Measurements from ENCODE around the gene DTNBP1.

DTNBP1 gene

GRCh38 chr6:15657290-15657689, 5.5 kb downstream of the DTNBP1 start:
- Histone ChIP-seq H3K4me1 (ENCODE audit: control insufficient read depth, low read length) (peaks cover 67% of the 10 kb centered on the region), H3K27ac (ENCODE audit: low read depth, low read length) (no peak overlapping the region), H3K4me3 (ENCODE audit: low read length) (peak overlapping the region; percentile 33; the same call in 1 of the 2 replicates), H3K27me3 (ENCODE audit: control insufficient read depth, low read length) (no peaks in the 10 kb centered on the region), H3K9me2 (replicated peaks; ENCODE audit: control insufficient read depth, low read length) (no peaks in the 10 kb centered on the region), H3F3A (ENCODE audit: control insufficient read depth, insufficient read depth) (no peaks in the 10 kb centered on the region), H3K36me3 (ENCODE audit: control insufficient read depth, low read length) (peaks cover 28% of the 10 kb centered on the region), H3K9me3 (ENCODE audit: control insufficient read depth, insufficient read depth, low read length) (no peaks in the 10 kb centered on the region), H4K20me1 (ENCODE audit: control insufficient read depth, insufficient read depth, low read depth, low read length) (0 out of 2 replicates have a peak, but pooled peaks cover 7% of the 10 kb centered on the region), H3K4me2 (ENCODE audit: low read length) (peak overlapping the region; percentile 55), H3K79me2 (ENCODE audit: control insufficient read depth, low read length) (peaks cover 98% of the 10 kb centered on the region)
- TF ChIP-seq, protein P1, sequence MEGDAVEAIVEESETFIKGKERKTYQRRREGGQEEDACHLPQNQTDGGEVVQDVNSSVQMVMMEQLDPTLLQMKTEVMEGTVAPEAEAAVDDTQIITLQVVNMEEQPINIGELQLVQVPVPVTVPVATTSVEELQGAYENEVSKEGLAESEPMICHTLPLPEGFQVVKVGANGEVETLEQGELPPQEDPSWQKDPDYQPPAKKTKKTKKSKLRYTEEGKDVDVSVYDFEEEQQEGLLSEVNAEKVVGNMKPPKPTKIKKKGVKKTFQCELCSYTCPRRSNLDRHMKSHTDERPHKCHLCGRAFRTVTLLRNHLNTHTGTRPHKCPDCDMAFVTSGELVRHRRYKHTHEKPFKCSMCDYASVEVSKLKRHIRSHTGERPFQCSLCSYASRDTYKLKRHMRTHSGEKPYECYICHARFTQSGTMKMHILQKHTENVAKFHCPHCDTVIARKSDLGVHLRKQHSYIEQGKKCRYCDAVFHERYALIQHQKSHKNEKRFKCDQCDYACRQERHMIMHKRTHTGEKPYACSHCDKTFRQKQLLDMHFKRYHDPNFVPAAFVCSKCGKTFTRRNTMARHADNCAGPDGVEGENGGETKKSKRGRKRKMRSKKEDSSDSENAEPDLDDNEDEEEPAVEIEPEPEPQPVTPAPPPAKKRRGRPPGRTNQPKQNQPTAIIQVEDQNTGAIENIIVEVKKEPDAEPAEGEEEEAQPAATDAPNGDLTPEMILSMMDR (IDR thresholded peaks at IDR 0.05; ENCODE audit: low read depth, low read length, poor library complexity, severe bottlenecking): no peak
- TF ChIP-seq EZH2phosphoT487 (IDR thresholded peaks at IDR 0.05; ENCODE audit: borderline replicate concordance, low read length): no peak

- TF ChIP-seq, protein P1 (IDR thresholded peaks at IDR 0.05; ENCODE audit: low read depth, low read length, poor library complexity, severe bottlenecking): no peak
- no peak for TF ChIP-seq EZH2phosphoT487 (IDR thresholded peaks at IDR 0.05; ENCODE audit: borderline replicate concordance, low read length)
- H3K27ac ChIP-seq (ENCODE audit: low read depth, low read length): no peak overlapping the region
- H3K4me1 ChIP-seq (ENCODE audit: control insufficient read depth, low read length): peaks cover 60% of the 10 kb centered on the region
- no peaks in the 10 kb centered on the region for H3F3A ChIP-seq (ENCODE audit: control insufficient read depth, insufficient read depth)
- H3K9me2 ChIP-seq (replicated peaks; ENCODE audit: control insufficient read depth, low read length): no peaks in the 10 kb centered on the region
- no peak overlapping the region for H3K4me3 ChIP-seq (ENCODE audit: low read length)
- H3K4me2 ChIP-seq (ENCODE audit: low read length): peak overlapping the region; percentile 9; the same call in 1 of the 2 replicates
- no peaks in the 10 kb centered on the region for H3K9me3 ChIP-seq (ENCODE audit: control insufficient read depth, insufficient read depth, low read length)
- H3K36me3 ChIP-seq (ENCODE audit: control insufficient read depth, low read length): peaks cover 28% of the 10 kb centered on the region
- H3K27me3 ChIP-seq (ENCODE audit: control insufficient read depth, low read length): no peaks in the 10 kb centered on the region
- 0 out of 2 replicates have a peak, but pooled peaks cover 7% of the 10 kb centered on the region for H4K20me1 ChIP-seq (ENCODE audit: control insufficient read depth, insufficient read depth, low read depth, low read length)
- H3K79me2 ChIP-seq (ENCODE audit: control insufficient read depth, low read length): peaks cover 90% of the 10 kb centered on the region
These were observed 6.7 kb downstream of the DTNBP1 start for GRCh38 chr6:15656145-15656544.

DNA sequence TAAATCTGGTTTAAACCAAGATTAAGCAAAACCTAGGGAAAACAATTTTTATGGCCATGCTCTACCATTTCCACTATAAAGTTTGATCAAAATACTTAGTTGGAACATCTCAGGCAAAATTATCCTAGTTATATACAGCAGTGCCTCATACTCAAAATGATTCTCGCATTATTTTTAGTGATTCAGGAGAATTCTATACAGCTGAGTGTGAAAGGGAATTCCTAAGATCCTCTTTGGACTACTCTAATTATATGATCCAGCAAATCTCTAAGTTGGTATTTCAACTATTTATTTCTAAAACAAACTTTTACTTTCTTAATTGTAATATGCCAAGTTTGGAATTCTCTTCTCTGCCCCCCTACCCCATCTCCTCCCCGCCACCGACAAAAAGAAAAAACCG, 8.6 kb downstream of the DTNBP1 start:
- Histone ChIP-seq H3F3A (ENCODE audit: control insufficient read depth, insufficient read depth) (no peaks in the 10 kb centered on the region), H3K79me2 (ENCODE audit: control insufficient read depth, low read length) (peaks cover 71% of the 10 kb centered on the region), H3K9me2 (replicated peaks; ENCODE audit: control insufficient read depth, low read length) (no peaks in the 10 kb centered on the region), H3K9me3 (ENCODE audit: control insufficient read depth, insufficient read depth, low read length) (no peaks in the 10 kb centered on the region), H4K20me1 (ENCODE audit: control insufficient read depth, insufficient read depth, low read depth, low read length) (0 out of 2 replicates have a peak, but pooled peaks cover 7% of the 10 kb centered on the region), H3K4me1 (ENCODE audit: control insufficient read depth, low read length) (peaks cover 43% of the 10 kb centered on the region), H3K4me3 (ENCODE audit: low read length) (no peak overlapping the region), H3K4me2 (ENCODE audit: low read length) (no peak overlapping the region), H3K36me3 (ENCODE audit: control insufficient read depth, low read length) (peaks cover 20% of the 10 kb centered on the region), H3K27me3 (ENCODE audit: control insufficient read depth, low read length) (no peaks in the 10 kb centered on the region), H3K27ac (ENCODE audit: low read depth, low read length) (no peak overlapping the region)
- TF ChIP-seq EZH2phosphoT487 (IDR thresholded peaks at IDR 0.05; ENCODE audit: borderline replicate concordance, low read length): no peak
- TF ChIP-seq, protein P1 (IDR thresholded peaks at IDR 0.05; ENCODE audit: low read depth, low read length, poor library complexity, severe bottlenecking): no peak
